Panc1 (cell line): ENCODE results near the gene SERGEF. TPM values are rescaled to one million over a fixed set of nuclear protein-coding genes. Genes with fewer than 3 reads are reported as not detected.

Experiments
- ATAC-seq: fragments of 200-7000 bp; cut with Tn5 transposase; 2 replicates; pipeline ENCODE4 v1.9.1; 2020; ENCODE audit warnings: mild to moderate bottlenecking, moderate library complexity
- BruUV-seq: library from RNA; stranded (reverse); fragments of 400-500 nt; replicated peaks from 2 replicates; lab custom pipeline; 2021; lab: Mats Ljungman, UMichigan
- CTCF ChIA-PET: fragments of 300-600 bp; sonication (Branson Sonifier 250); formaldehyde crosslinking; loops from one replicate; lab custom pipeline; 2022; ENCODE audit warnings: antibody characterized with exemption; lab: Charles Lee
- POLR2A ChIA-PET: fragments of 300-600 bp; sonication (Branson Sonifier 250); formaldehyde crosslinking; loops from one replicate; lab custom pipeline; 2022; ENCODE audit warnings: antibody characterized with exemption; lab: Charles Lee
- DNase-seq: peaks from one replicate; pipeline ENCODE4 v3.0.0-alpha.2; 2010; ENCODE audit warnings: low read depth, low spot score
- H3K27ac ChIP-seq: 2 replicates; pipeline ENCODE4 v1.5.1; 2011; ENCODE audit warnings: mild to moderate bottlenecking, low read length, inconsistent platforms
- H3K27me3 ChIP-seq: fragments of 200-500 bp; sonication (Bioruptor generic); 2 replicates; pipeline ENCODE4 v1.6.0; 2014; ENCODE audit warnings: low read length, inconsistent platforms; ENCODE audit not compliant: control insufficient read depth, insufficient read depth
- H3K36me3 ChIP-seq: fragments of 200-500 bp; sonication (Bioruptor generic); 2 replicates; pipeline ENCODE4 v1.5.1; 2014; ENCODE audit warnings: inconsistent platforms, mild to moderate bottlenecking, low read length, moderate library complexity; ENCODE audit not compliant: control insufficient read depth, insufficient read depth
- H3K4me1 ChIP-seq: 2 replicates; pipeline ENCODE4 v1.5.1; 2011; ENCODE audit warnings: inconsistent platforms, mild to moderate bottlenecking, low read length, moderate library complexity; ENCODE audit not compliant: control insufficient read depth, insufficient read depth
- H3K4me3 ChIP-seq, 2 experiments: 2 replicates each; pipeline ENCODE4 v1.5.1; 2011 to 2012; ENCODE audit warnings: low read depth in 2 of 2, low read length in 2 of 2, mild to moderate bottlenecking in 2 of 2, inconsistent platforms in 1 of 2, moderate library complexity in 1 of 2
- H3K9me3 ChIP-seq: fragments of 200-500 bp; sonication (Bioruptor generic); 2 replicates; pipeline ENCODE4 v1.5.1; 2014; ENCODE audit warnings: low read depth, mild to moderate bottlenecking, inconsistent platforms, low read length, moderate library complexity; ENCODE audit not compliant: control insufficient read depth, insufficient read depth
- POLR2AphosphoS5 ChIP-seq: IDR thresholded peaks from 2 replicates; pipeline ENCODE4 v1.6.1; 2012; ENCODE audit warnings: mild to moderate bottlenecking, low read depth, low read length, moderate library complexity
- SIN3A ChIP-seq: IDR thresholded peaks from 2 replicates; pipeline ENCODE4 v1.6.1; 2012; ENCODE audit warnings: low read depth, mild to moderate bottlenecking, low read length, moderate library complexity, borderline replicate concordance; ENCODE audit not compliant: insufficient read depth
- TCF7L2 ChIP-seq: IDR thresholded peaks from 2 replicates; pipeline ENCODE4 v1.6.1; 2011; ENCODE audit warnings: mild to moderate bottlenecking, low read depth, low read length, inconsistent platforms
- in situ Hi-C: cut with HindIII; loops from 2 replicates; pipeline ENCODE4 v1.10.0; 2016; ENCODE audit warnings: low sequenced_read_pairs, low pct_unique_long_range_greater_than_20kb
- intact Hi-C: fragments of 100-400 bp; cut with micrococcal nuclease; formaldehyde crosslinking; loops from one replicate; pipeline ENCODE4 v1.10.0; 2022; ENCODE audit not compliant: unreplicated experiment
- total RNA-seq: library from RNA; stranded (reverse); gene quantifications from one replicate; pipeline ENCODE4 v1.2.1, GENCODE V29; 2021; ENCODE audit not compliant: unreplicated experiment
- TF ChIP-seq, protein P1 (sequence below): fragments of 450-650 bp; IDR thresholded peaks from 2 replicates; pipeline ENCODE4 v1.5.1; 2017; ENCODE audit warnings: mild to moderate bottlenecking
- TF ChIP-seq, protein P2 (sequence below), 2 experiments: IDR thresholded peaks; 2 replicates each; pipeline ENCODE4 v1.6.1; 2011 to 2012; ENCODE audit warnings: low read depth in 2 of 2, control low read depth in 1 of 2, low read length in 1 of 2, mild to moderate bottlenecking in 1 of 2, moderate library complexity in 1 of 2; ENCODE audit not compliant: insufficient read depth in 1 of 2

Gene SERGEF
- total RNA-seq, 1 experiment from 2014 or later: 35.5 TPM

DNA sequence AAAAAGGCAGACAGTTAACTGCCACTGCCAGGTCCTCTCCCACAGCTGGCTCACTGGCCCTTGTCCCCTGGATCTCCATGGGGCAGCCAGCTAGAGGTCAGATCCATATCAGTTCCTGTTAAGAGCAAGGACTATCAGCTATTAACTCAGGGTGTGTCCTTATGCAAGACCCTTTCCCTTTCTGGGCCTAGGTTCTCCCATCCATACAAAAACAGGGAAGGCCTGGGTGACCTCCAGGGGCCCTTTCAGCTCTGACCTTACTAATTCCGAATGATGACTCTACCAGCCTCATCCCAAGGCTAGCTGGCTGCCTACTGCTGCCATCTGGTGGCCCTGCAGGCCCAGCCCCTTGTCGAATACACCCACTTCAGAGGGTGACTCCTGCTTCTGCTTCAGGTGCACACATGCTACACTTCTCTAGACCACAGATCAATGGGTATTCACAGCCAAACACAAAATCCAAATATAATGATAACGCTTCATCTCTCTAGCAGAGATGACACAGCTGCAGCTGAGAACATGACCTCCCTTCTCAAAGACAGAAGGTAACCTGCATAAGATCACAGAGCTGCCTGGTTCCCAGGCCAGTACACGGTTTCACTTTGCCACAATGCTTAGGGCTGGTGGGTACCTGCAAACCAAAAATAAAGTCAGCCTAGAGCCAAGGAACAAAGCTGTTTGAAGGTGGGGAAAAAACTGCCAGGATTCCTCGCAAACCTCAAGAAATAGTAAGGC is 34.1 kb downstream of the SERGEF start:
- BruUV-seq: no TSS peak
- intact Hi-C loops (loop anchor here (1.0 to 5.0 kb wide), 3 partner anchors 218 to 381 kb away; no protein-coding TSS in a partner anchor), in situ Hi-C loops (no loop called here)
- H3K27ac ChIP-seq: no peak overlapping the region
- ChIA-PET POLR2A (no interaction called here), CTCF (interaction anchor here (1.1 to 3.0 kb wide), 4 partner anchors 208 to 380 kb away, joined by 3 to 59 read pairs (median 6); no protein-coding TSS in a partner anchor)
- no peaks in the 10 kb centered on the region for H3K36me3 ChIP-seq
- no peak for TF ChIP-seq TCF7L2
- TF ChIP-seq SIN3A: no peak
- TF ChIP-seq, protein P1, sequence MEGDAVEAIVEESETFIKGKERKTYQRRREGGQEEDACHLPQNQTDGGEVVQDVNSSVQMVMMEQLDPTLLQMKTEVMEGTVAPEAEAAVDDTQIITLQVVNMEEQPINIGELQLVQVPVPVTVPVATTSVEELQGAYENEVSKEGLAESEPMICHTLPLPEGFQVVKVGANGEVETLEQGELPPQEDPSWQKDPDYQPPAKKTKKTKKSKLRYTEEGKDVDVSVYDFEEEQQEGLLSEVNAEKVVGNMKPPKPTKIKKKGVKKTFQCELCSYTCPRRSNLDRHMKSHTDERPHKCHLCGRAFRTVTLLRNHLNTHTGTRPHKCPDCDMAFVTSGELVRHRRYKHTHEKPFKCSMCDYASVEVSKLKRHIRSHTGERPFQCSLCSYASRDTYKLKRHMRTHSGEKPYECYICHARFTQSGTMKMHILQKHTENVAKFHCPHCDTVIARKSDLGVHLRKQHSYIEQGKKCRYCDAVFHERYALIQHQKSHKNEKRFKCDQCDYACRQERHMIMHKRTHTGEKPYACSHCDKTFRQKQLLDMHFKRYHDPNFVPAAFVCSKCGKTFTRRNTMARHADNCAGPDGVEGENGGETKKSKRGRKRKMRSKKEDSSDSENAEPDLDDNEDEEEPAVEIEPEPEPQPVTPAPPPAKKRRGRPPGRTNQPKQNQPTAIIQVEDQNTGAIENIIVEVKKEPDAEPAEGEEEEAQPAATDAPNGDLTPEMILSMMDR: peak; percentile 87
- no peak for TF ChIP-seq POLR2AphosphoS5
- TF ChIP-seq, protein P2, sequence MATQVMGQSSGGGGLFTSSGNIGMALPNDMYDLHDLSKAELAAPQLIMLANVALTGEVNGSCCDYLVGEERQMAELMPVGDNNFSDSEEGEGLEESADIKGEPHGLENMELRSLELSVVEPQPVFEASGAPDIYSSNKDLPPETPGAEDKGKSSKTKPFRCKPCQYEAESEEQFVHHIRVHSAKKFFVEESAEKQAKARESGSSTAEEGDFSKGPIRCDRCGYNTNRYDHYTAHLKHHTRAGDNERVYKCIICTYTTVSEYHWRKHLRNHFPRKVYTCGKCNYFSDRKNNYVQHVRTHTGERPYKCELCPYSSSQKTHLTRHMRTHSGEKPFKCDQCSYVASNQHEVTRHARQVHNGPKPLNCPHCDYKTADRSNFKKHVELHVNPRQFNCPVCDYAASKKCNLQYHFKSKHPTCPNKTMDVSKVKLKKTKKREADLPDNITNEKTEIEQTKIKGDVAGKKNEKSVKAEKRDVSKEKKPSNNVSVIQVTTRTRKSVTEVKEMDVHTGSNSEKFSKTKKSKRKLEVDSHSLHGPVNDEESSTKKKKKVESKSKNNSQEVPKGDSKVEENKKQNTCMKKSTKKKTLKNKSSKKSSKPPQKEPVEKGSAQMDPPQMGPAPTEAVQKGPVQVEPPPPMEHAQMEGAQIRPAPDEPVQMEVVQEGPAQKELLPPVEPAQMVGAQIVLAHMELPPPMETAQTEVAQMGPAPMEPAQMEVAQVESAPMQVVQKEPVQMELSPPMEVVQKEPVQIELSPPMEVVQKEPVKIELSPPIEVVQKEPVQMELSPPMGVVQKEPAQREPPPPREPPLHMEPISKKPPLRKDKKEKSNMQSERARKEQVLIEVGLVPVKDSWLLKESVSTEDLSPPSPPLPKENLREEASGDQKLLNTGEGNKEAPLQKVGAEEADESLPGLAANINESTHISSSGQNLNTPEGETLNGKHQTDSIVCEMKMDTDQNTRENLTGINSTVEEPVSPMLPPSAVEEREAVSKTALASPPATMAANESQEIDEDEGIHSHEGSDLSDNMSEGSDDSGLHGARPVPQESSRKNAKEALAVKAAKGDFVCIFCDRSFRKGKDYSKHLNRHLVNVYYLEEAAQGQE (IDR thresholded peaks at IDR 0.05; ENCODE audit: insufficient read depth in 1 of 2, low read depth in 2 of 2, low read length in 1 of 2): no peak
- no peaks in the 10 kb centered on the region for H3K27me3 ChIP-seq
- no peaks in the 10 kb centered on the region for H3K9me3 ChIP-seq
- H3K4me3 ChIP-seq: no peak overlapping the region
- H3K4me1 ChIP-seq: no peaks in the 10 kb centered on the region
- peak; percentile 22 for DNase-seq
- ATAC-seq: peak; percentile 90

DNA sequence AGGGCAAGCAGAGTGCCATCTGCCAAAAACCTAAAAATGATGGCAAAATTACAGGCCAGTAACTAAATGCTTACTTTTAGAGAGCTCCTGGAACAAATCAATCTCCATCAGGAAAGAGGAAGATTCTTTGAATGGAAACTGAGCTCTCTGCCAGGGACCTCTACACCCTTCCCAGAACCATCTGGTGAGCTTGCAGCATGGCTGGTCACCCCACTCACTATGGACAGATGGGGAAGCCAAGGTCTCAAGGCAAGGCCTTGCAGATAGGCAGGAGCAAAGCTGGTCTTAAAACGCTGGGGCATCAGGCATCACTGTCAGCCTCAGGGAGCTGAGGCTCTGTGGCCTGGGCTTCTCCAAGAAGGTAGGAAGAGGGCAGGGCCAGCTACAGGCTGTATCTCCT is 36.2 kb downstream of the SERGEF start:
- no peaks in the 10 kb centered on the region for H3K36me3 ChIP-seq
- H3K27ac ChIP-seq: no peak overlapping the region
- TF ChIP-seq TCF7L2 (no peak), POLR2AphosphoS5 (no peak), SIN3A (no peak)
- TF ChIP-seq, protein P2 (IDR thresholded peaks at IDR 0.05; ENCODE audit: insufficient read depth in 1 of 2, low read depth in 2 of 2, low read length in 1 of 2): no peak
- TF ChIP-seq, protein P1: no peak
- BruUV-seq: no TSS peak
- in situ Hi-C loops (no loop called here), intact Hi-C loops (loop anchor here (5.0 kb wide), 1 partner anchor 379 kb away; no protein-coding TSS in a partner anchor)
- ATAC-seq (no peak), DNase-seq (no peak)
- ChIA-PET POLR2A (no interaction called here), CTCF (interaction anchor here (1.0 kb wide), 1 partner anchor 246 kb away, joined by 3 read pairs; no protein-coding TSS in a partner anchor)
- H3K4me3 ChIP-seq: no peak overlapping the region
- H3K4me1 ChIP-seq: no peaks in the 10 kb centered on the region
- H3K9me3 ChIP-seq: no peaks in the 10 kb centered on the region
- no peaks in the 10 kb centered on the region for H3K27me3 ChIP-seq
